GF-D8 (cell line): ENCODE measurements around the gene PSAPL1.
"Not testable (repeated sequence)": the region's sequence is repeated elsewhere in the genome, so short reads cannot be mapped to it uniquely, and the experiment has no call there.

Source experiments
- DNase-seq: peaks from one replicate; lab custom pipeline; 2025; lab: John Stamatoyannopoulos, UW

The PSAPL1 gene

DNA sequence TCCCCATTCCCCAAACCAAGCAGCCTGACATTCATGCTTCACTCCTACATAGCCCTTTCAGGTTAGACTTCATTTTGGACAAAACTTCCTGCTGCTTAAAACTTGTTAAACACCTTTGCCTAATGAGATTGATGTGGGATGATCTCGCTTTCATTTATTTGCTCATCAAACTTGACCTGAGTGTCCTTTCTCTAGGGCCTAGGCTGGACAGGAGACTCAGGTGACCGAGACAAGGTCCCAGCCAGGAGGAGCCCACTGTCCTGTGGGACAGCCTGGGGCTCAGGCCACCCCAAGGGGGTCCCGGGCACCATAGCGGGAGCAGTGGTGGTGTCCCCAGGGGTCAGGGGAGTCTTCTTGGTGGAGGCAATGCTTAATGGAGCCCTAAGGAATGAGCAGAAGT, 23.7 kb upstream of the PSAPL1 start:
- no peak for DNase-seq

DNA sequence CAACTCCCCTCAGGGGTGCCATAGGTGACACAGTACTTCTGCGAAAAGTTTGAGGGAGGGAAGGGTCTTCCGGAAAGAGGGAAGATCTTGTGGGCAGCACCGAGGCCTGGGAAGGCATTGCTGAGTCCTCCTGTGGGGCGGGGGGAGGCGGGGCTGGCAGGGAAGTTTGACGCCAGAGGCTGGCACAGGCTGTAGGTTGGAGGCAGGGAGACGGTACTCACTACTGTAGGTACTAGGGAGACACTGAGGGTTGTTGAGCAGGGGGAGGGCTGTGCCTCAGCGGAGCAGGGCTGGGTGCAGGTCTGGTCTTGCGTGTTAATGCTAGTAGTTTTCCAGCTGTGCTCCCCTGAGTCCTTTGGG, 23.3 kb upstream of the PSAPL1 start:
- DNase-seq: no peak

DNA sequence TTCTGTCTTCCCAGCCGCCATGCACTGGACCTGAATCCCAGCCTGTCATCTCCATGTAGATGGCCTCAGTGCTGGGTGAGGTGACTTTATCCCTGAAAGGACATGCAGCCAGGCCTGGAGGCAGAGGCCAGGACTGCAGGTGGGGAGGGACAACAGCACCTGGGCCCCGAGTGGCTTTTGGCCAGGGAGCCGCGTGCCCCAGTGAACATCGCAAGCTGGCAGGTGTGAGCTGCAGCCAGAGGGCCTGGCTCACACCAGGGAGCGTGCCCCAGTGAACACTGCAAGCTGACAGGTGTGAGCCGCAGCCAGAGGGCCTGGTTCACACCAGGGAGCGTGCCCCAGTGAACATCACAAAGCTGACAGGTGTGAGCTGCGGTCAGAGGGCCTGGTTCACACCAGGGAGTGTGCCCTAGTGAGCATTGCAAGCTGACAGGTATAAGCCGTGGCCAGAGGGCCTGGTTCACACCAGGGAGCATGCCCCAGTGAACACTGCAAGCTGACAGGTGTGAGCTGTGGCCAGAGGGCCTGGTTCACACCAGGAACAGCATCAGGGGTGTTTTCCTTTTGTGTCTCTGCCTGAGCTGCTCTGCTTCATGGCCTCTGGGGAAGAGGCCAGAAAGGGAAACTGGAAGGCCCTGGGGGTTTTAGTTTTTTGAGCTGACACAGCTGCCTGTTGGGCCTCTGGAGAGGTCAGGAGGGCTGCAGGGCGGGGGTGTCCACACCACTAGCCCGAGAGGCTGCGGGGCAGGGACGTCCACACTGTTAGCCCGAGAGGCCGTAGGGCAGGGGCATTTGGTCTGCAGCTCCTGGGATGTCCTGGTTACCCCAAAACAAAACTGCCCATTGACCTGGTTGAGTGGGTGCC, 22.7 kb upstream of the PSAPL1 start:
- DNase-seq: no peak

DNA sequence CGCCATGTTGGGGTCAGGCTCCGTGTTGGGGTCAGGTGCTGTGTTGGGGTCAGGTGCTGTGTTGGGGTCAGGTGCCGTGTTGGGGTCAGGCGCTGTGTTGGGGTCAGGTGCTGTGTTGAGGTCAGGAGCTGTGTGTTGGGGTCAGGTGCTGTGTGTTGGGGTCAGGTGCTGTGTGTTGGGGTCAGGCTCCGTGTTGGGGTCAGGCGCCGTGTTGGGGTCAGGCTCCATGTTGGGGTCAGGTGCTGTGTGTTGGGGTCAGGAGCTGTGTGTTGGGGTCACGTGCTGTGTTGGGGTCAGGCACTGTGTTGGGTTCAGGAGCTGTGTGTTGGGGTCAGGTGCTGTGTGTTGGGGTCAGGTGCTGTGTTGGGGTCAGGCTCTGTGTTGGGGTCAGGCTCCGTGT, 18.1 kb upstream of the PSAPL1 start:
- DNase-seq: not testable (repeated sequence)

DNA sequence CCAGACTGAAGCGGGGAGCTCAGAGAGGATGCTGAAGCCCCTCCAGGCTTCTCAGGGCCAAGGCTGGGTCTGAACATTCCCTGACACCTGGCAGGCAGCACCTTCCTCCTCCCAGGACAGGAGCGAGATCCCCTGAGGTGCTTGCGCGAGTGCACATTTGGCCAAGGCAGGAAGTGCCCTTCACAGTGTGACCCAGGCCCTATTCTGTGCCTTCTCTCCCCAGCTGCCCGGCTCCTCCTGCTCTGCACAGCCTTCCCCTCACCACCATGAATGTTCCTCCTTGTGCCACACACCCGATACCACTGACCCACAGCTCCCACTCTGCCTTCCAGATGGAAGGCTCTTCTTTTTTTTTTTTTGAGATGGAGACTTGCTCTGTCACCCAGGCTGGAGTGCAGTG, 17.1 kb upstream of the PSAPL1 start:
- no peak for DNase-seq

DNA sequence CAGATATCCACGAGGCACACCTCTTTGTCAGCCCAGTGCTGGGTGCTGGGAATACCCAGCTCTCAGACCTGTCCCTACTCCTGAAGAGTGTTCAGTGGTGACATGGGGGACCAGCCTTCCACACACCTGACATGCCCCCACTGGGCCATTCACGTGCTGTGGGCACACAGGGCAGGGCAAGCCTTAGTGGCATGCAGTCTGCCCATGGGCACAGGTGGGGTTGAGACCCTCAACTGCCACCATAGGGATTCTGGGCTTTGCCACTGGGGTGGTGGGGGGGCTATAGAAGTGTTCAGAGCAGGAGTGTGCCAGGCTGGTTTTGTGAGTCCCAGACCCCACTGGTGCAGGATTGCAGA, 16.7 kb upstream of the PSAPL1 start:
- no peak for DNase-seq

DNA sequence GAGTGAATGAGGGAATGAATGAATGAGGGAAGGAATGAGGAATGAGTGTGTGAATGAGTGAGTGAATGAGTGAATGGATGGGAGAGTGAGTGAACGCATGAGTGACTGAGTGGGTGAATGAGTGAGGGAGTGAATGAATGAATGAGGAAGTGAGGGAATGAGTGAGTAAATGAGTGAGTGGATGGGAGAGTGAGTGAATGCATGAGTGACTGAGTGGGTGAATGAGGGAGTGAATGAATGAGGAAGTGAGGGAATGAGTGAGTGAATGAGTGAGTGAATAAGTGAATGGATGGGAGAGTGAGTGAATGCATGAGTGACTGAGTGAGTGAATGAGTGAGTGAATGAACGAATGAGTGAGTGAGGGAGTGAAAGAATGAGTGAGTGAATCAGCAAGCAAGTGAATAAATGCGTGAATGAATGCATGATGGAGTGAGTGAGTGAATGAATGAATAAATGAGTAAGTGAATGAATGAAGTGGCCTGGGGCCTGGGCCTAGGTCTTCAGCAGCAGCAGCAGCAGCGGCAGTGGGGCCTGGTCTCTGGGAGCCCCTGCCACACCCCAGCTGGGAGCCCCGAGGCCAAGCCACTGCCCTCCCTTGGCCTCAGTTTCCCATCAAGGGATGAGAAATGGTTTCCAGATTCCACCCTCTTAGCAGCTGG, 16.2 kb upstream of the PSAPL1 start:
- no peak for DNase-seq

- no peak for DNase-seq
These were observed 13.3 kb upstream of the PSAPL1 start for GRCh38 chr4:7448036-7448435.

GRCh38 chr4:7447236-7447635, 12.5 kb upstream of the PSAPL1 start:
- DNase-seq: no peak

GRCh38 chr4:7444731-7445130, 10.0 kb upstream of the PSAPL1 start:
- no peak for DNase-seq

DNA sequence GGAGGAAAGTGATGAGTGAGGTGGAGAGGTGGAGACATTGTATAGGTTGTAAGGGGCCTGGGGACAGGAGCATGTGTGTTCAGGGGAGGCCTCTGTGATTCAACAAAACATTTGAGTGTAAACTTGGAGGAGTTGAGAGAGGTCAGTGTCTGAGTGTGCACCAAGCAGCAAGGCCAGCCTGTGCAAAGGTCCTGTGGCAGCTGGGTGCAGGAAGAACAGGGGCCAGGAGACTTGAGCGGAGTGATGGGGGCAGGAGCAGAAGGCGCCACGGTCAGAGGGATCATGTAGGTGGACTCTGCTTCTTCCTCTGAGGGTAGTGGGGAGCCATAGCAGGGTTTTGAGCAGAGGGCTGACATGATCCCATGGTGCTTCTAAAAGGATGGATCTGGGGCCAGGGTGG, 9.6 kb upstream of the PSAPL1 start:
- no peak for DNase-seq

DNA sequence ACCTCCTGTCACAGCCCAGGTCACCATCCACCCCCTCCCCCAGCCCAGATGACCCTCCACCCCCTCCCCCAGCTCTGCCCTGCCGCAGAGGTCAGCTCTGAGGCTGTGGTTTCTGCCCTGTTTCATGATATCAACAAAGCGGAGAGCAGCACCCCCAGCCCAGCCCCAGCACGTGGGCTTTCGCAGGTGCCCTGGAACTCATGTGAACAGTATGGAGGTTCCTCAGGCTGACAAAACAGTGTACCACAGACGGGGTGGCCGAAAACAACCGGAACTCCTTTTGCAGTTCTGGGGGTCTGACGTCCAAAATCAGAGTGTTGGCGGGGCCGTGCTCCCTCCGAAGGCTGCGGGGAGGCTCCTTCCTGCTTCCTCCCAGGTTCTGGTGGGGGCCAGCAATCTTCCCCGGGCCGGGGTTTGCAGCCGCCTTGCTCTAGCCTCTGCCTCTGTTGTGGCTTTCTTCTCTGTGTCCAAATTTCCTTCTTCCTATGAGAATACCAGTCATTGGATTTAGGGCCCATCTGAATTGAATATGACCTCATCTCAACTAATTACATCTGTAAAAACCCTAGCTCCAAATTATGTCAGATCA, 7.9 kb upstream of the PSAPL1 start:
- DNase-seq: no peak

- DNase-seq: no peak
These were observed 6.5 kb upstream of the PSAPL1 start for GRCh38 chr4:7441201-7441600.

GRCh38 chr4:7439699-7440098, 5.0 kb upstream of the PSAPL1 start:
- DNase-seq: no peak

DNA sequence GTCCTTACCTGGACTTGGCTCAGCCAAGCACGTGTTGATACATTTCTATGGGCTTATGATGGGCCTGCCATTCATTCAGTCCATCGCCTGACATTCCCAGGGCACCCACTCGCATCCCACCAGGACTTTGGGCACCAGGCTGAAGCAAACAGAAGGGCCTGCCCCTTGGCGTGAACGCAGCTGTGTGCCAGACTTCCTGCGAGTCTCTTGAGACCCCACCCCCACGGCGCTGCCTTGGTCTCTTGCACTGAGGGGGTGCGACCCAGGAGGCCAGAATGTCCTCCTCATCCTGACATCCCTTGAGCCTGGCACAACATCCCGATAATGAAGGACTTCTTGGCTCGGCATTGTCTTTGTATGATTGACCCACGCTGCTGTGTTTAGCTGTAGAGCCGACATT, 1.5 kb upstream of the PSAPL1 start:
- no peak for DNase-seq

- DNase-seq: no peak
These were observed 836 bp upstream of the PSAPL1 start for GRCh38 chr4:7435471-7436061.

- no peak for DNase-seq
These were observed 477 bp downstream of the PSAPL1 start for GRCh38 chr4:7434141-7434765.

DNA sequence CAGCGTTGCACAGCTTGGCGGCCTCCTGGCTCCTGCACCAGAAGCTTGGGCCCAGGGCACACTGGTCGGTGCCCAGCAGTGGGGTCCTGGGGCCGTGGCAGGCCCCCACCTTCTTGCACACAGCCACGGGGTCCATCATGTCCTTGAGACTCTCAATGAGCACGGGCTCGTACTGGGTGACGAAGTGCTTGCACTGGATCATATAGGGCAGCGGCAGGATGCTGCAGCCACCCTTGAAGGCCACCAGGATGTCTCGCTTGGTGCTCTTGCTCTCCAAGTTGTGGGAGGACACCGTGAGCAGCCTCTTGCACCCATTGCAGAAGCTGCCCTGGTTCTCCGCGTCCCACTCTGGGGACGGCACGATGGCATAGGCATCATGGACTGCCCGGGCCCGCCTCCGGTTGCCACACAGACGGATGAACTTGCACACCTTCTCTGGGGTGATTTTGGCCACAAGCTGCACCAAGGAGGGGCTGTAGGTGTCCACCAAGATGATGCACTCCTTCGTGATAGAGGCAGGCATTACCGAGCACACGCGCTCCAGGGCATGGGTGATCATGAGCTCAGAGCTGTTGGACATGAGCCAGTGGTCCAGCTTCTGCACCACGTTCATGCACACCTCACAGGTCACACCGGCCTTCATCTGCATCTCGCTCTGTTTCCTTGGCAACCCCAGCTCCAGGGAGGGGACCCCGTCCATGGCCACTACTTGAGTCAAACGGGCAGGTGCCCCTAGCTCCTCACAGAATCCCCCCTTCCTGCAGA, 1.2 kb downstream of the PSAPL1 start:
- DNase-seq: no peak

DNA sequence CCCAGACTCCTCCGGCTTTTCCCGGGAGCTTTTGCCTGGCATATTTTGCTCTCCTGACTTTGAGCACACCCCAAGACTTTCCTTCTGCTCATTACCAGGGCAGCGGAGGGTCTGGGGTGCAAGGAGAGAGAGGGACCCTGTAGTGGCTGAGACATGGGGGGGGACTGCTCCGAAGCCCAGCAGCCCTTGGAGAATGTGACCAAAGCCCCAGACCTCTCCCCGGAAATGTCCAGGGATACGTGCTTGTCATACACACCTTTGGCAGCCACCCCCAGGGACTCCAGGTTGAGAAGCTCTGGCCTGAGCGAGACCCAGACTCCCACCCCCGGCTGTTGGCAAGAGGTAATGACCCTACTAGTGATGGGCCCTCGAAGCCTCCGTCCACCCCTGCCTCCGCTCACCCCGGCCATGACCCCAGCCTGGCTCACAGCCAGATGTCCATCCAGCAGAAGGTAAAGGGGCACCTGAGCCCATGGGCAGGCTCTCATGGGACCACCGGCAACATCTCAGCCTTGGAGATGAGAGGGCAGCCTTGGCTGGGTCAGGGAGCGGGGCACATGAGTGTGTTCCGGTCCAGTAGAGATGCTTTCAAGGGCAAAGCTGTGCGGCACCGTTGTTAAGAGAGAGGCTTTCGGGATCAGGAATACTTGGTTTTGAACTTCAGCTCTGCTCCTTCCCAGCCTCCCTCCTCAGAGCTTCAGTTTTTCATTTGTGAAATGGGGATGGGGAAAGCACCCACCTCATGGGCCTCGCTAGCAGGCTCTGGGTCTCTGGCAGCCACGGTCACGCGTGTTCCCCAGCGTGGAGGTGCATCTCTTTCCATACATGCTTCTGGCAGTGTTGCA, 2.0 kb downstream of the PSAPL1 start:
- no peak for DNase-seq

DNA sequence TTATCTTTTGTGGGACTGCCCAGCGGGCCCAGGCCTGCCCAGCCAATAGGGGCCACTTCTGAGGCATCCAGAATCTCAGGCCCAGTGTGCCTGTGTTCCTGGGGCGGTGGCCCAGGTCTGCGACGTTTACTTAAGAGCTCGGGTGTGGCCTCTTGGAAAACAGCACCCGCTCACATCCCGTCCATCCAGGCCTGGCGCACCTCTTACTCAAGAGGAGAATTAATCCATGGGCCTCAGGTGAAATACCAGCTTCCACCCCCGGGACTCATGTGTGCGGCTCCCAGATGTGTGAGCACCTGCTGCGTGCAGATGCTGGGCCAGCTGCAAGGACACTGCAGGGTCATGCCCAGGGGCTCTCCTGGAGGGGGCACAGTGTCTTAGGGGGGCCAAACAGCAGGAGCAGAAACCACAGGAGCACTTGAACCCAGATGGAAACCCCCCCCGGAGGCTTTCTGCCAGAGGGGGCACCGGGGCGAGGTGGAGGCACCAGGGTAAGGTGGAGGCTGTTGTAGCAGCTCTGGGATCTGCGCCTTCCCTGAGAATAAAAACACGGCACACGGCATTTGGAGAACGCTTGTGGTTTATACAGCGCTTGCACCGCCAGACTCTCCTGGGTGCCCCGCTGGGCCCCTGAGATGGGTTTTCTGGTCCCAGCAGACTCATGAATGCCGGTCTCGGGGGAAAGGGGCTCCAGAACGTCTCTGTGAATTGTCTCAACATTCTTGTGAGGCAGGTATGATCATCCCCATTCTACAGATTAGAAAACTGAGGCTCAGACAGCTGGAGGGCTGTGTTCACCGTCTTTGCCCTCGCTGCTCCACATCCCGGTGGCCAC, 2.8 kb downstream of the PSAPL1 start:
- DNase-seq: no peak
